ENCODE measurements around the gene VSIG4.
A peak's percentile ranks its signal among the peaks of the same experiment; 100 is the strongest.

The VSIG4 gene

DNA sequence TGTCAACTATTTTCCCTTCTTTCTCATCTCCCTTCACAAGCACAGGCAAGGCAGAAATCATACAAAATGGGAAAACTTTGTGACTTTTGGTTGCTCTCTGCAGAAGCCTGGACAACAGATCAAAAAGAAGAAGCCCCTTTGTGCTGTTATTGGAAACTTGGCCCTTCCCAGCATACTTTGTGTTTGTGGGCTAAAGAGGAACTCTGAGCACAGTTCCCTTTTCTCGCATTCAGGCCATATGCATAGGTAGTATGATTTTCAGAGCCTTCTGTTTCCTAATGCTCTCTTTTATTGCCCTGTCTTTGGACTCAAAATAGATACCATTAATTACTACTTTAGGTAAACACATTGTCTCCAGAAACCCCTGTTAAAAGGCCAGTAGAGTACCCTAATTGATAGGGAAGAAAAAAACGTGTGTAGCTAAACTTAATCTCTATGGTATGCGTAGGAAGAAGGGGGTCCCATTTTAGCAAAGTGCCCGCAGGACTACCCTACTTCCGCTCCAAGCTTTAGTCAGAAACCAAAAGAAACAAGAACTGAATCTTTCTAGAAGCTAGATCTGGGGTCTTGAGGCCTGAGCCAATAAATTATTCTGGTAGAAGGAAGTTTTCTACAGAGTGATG, 26.6 kb downstream of the VSIG4 start:
- no peak for DNase-seq (ENCODE audit: low read depth, low spot score)
- no peak overlapping the region for H3K4me3 ChIP-seq (ENCODE audit: low read length)

DNA sequence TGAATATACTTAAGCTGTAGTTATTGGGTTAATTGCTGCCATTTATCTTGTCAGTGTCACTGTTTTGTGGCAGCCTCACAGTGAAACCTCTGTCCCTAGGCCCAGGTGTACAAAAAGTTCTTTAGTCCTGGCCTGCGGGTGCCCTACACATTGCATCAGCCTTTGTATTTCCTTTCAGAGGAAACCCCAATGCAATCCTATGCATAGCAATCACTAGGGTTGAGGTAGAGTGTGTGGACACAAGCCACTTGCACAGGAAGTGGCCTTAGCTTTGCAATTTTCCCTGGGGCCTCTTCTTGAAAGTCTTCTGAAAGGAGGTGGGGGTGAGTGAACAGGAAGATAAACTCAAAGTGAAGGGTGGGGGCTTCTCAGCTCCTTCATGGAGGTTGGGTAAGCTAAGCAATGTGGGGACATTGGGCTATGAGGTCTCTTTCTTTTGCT, 27.8 kb downstream of the VSIG4 start:
- no peak overlapping the region for H3K4me3 ChIP-seq (ENCODE audit: low read length)
- DNase-seq (ENCODE audit: low read depth, low spot score): peak; percentile 94

DNA sequence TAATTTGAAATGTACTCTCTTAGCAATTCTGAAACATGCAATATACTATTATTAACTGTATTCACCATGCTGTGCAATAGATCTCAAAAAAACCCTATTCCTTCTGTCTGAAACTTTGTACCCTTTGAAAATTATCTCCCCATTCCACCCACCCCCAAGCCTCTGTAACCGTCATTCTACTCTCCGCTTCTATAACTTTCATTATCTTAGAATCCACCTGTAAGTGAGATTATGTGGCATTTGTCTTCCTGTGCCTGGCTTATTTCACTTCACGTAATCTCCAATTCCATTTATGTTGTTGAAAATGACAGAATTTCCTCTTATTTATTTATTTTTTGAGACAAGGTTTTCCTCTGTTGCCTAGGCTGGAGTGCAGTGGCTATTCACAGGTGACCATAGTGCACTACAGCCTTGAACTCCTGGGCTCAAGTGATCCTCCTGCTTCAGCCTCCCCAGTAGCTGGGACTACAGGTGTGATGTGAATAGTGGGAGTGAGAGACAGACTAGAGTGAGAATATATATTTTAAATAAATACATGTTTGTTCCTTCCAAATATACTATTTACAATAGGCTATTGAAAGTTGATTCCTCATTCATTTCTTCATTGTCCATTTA, 30.5 kb downstream of the VSIG4 start:
- no peak overlapping the region; the same call in 1 of the 2 replicates for H3K4me3 ChIP-seq (ENCODE audit: low read length)
- peak; percentile 87 for DNase-seq (ENCODE audit: low read depth, low spot score)

DNA sequence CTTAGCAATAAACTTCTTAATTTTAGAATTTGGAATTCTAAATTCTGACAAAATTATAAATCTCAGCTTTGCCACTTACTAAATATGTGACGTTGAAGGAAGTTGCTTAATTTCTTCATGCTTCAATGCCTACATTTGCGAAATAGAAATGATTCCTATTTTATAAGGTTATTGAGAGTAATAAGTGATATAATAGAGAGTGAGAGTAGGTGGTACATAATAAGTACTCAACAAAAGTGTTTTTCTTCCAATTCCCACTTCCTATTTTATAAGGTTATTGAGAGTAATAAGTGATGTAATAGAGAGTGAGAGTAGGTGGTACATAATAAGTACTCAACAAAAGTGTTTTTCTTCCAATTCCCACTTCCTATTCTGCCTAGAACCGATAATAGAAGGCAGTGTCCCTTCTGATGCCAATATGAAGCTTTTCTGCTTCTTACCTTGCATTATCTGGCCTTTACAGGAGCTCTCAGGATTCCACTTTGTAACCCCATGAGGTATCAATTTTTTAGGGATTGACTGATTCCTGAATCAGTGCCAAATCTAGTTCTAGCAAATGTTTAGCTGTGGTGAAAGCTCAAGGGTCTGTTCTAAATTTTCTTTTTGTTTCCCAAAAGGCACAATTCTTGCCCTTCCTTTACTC, 31.4 kb downstream of the VSIG4 start:
- H3K4me3 ChIP-seq (ENCODE audit: low read length): no peak overlapping the region
- DNase-seq (ENCODE audit: low read depth, low spot score): no peak

DNA sequence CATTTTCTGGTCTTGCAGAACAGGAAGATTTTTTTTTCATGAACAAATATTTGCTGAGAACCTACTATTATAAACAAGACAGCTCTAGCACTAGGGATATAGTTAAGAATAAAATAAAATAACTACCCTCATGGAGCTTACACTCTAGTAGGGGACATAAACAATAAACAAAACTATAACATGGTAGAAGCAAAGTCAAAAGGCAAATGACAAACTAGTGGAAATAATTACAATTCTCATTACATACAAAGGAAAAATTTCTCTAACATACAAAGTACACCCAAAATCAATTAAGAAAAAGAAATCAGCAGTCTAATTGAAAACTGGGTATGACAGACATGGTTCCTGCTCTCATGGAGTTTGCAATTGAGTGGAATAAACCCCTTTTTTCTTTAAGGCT, 32.0 kb downstream of the VSIG4 start:
- H3K4me3 ChIP-seq (ENCODE audit: low read length): no peak overlapping the region

DNA sequence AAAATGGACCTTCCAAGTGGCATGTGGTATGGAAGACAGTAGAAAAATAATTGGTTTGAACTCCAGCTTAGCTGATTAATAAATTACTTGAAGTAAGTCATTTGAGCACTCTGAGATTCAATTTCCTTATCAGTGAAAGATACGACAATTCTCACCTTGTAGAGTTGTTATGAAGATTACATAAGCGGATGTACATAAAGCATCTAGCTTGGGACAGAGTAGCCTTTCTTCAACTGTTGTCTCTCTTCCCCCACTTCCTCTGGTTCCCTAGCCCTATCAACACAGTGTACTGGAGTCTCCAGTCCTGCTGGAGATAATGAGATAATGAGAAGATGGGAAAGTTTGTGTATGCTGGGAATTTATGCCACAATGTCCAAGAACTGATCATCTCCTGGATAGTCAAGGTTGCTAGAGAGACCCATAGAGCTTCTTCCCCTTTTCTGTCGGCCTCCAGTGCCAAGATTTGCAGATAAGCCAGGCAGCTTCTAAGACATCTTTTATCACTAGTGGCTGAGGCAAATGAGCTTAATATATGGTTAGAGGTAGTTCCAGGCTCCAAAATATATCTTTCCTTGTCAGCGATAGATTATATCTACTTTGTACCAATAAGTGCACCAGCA, 33.9 kb downstream of the VSIG4 start:
- no peak for DNase-seq (ENCODE audit: low read depth, low spot score)
- peak overlapping the region; percentile 27 for H3K4me3 ChIP-seq (ENCODE audit: low read length)

More for the DNA sequence above, 32.0 kb downstream of the VSIG4 start:
- no peak for DNase-seq (ENCODE audit: low read depth, low spot score)

DNA sequence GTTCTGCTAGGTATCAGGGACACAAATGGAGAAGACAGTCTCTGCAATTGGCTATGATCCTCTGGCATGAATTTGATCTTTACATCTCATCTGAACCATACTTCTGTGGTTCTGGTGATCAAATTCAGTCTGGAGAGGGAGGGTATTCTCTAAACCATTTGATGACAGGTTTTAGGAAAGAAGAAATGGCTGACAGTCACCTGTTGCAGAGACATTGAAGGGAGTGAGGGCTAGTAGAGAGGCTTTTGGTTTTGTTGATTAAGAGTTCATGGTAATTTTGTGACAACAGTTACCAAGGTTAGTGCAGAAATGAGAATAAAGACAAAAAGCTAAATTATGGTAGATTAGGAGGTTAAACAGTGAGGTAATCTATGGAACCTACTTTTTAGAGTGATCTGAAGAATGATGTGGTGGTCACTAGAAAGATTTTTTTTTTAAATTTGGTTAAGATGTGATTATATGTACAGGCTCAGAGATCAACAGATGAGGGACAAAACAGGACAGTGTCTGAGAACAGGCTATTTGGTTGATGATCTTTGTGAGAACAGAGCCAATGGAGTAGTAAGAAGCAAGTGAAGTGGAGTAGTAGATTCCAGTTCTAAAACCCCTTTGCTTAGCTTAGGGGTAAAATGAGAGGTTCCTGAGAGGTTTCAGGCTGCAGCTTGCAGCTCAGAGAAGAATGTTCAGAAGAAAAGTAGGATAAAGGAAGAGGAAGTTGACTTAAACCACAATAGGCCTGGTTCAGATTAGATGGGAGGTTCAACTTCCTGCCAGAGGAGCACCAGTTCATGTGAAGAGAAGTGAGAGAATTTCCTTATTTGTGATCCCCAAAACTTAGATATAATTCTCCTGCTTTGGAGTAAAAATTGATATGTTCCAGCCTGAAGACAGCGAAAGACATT, 34.7 kb downstream of the VSIG4 start:
- peak overlapping the region; percentile 27 for H3K4me3 ChIP-seq (ENCODE audit: low read length)
- DNase-seq (ENCODE audit: low read depth, low spot score): peak; percentile 88

DNA sequence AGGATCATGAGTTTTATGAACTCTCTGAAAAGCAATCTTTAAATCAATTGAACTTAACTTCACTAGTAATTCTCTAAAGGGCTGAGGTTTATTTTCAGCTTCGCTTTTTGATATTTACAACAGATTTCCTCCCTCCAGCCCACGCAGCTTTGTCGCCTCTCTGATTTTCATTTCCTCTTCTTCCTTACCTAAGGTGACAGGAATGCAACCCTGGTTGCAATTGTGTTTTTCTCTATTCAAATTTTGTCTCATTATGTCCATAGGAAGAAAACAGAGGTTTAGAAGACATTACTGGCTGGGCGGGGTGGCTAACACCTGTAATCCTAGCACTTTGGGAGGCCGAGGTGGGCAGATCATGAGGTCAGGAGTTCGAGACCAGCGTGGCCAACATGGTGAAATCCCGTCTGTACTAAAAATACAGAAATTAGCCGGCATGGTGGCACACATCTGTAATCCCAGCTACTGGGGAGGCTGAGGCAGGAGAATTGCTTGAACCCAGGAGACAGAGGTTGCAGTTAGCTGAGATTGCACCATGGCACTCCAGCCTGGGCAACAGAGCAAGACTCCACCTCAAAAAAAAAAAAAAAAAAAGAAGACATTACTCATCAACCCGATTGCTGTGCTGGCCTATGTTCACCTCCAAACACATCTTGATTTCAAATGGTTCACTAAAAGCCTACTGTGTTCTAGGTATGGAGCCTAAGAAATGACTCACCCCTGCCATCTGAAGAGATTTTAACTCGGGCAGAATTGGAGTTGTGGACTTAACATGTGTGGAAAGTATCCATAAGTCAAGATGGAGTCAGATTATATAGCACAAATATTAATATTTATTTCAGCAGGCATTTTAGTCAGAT, 36.8 kb downstream of the VSIG4 start:
- no peak for DNase-seq (ENCODE audit: low read depth, low spot score)
- no peak overlapping the region for H3K4me3 ChIP-seq (ENCODE audit: low read length)

DNA sequence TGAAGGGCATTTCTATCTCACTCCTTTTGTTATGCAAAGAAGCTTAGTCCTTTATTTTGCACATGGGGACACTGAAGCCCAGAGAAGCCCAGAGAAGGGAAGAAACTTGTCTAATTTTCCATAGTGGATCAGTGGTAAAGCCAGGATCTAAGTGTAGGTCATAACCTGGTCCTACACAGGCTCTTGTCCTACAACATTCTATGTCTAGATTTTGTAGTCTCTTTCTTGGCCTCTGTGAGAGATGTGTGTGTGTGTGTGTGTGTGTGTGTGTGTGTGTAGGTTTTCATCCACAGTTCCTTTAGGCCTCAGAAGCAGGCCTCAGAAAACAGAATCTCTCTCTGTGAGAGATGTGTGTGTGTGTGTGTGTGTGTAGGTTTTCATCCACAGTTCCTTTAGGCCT, 38.3 kb downstream of the VSIG4 start:
- DNase-seq (ENCODE audit: low read depth, low spot score): no peak
- H3K4me3 ChIP-seq (ENCODE audit: low read length): no peak overlapping the region

DNA sequence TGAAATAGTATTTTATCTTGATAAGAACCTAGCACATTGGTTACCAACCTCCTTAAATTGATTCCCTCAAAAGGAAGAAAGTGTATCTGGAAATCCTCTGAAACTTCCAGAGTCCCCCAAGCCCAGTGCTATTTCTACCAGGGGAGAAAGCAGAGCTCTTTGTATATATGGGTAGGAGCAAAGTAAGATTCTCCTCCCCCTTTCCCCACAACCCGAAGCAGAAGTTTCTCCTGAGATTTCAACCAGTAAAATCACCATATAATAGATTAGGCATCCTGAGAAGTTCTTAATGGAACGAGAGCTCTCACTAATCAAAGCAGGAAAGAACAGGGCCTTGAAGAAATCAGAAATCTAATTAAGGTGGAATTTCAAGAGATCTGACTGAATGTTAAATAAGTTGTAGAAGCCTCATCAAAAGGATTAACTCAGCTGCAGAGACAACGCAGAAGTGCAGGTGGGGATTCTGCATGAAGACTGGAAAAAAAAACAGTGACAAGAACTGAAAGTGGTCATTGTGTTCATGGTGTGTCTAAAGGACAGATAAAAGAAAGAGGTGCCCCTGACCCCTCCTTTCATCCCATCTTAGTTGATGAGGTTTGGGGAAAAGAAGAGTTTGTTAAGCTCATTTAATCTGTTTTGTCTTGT, 39.1 kb downstream of the VSIG4 start:
- peak; percentile 73 for DNase-seq (ENCODE audit: low read depth, low spot score)
- no peak overlapping the region; the same call in 1 of the 2 replicates for H3K4me3 ChIP-seq (ENCODE audit: low read length)

DNA sequence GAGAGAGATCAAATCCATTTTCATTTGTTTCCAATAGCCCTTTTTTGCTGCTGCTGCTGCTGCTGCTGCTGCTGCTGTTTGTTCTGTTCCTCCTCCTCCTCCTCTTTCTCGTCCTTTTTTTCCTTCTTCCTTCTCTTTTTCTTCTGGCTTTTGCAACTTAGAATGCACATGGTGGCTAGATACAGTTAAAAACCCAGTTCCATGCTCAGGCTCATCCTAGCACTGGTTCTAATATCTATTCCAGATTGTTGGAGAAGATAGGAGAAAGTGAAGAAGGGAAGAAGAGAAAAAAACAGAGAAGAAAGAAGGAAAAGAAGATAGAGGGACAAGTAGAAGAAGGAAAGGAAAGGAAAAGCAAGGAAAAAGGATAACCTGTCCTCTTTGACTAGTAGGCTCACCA, 39.7 kb downstream of the VSIG4 start:
- DNase-seq (ENCODE audit: low read depth, low spot score): no peak
- H3K4me3 ChIP-seq (ENCODE audit: low read length): no peak overlapping the region

DNA sequence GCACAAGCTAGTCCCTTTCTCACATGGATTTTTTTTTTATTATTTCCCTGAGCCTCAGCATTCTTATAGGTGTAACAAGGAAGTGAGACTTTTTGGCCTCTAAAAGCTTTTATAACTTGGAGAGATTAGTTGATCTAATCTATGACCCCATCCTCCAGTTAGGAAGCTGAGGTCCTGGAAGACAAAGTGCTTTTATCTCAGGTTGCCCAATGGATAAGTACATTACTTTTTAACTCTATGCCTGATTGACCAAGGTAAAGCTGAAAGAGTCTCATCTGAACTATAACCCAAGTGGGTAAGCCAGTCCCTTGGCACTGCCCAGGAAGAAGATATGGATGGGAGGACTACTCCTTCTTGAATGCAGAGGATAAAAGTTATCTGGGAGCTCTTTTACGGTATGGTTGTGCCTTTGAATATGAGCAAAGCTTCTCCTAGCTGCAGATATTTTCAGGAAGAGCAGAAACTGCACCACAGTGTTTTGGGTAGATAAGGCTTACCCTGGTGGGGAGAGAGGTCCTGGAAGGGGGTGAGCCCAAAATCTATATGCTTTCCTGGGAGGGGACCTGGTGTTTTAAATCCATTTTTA, 40.2 kb downstream of the VSIG4 start:
- H3K4me3 ChIP-seq (ENCODE audit: low read length): no peak overlapping the region
- no peak for DNase-seq (ENCODE audit: low read depth, low spot score)

DNA sequence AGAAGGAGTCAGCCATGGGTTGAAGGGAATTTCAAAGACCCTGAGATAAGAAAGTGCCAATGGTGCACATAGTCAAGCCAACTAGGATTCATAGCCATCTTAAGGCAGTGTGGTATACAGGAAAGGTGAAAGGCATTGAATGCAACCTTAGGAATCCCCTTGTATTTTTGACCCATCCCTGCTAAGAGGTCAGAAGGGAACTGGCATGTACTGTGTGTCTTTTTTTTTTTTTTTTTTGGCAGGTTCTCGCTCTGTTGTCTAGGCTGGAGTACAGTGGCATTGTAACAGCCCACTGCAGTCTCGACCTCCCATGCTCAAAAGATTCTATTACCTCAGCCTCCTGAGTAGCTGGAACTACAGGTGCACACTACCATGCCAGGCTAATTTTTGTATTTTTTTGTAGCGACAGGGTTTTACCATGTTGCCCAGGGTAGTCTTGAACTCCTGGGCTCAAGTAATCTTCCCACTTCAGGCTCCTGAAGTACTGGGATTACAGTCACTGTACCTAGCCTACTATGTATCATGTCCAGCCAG, 40.8 kb downstream of the VSIG4 start:
- no peak for DNase-seq (ENCODE audit: low read depth, low spot score)
- no peak overlapping the region for H3K4me3 ChIP-seq (ENCODE audit: low read length)

DNA sequence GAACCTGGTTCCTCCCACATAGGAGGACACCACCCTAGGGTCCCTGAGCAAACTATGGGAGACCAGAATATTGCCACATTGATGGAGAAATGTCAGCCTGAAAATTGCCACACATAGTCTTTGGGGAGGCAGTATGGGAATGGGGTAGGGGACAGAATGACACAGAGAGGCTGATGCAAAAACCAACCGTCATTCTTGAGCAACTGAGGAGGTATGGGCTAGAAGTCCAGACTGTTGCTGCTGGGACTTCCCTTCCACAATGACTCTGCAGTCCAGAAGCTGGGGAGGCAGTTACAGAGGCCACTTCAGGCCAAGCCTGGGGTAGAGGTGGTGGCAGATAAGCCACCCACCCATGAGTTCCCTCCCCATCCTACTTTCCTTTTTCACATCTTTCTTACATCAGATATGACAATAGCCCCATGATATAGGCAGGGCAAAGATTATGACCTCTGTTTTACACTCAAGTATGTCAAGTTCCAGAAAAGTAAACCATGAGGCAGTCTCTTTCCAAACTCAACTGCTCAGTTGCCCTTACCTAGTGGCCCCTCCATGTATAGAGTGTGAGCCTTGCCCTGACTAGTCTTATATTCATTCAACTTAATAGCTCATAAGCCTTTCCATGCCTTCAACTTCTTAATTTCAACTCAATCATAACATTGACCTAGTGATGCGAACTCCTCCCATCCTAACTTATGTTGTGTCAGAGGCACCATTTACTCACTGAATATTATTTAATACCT, 41.7 kb downstream of the VSIG4 start:
- no peak for DNase-seq (ENCODE audit: low read depth, low spot score)
- no peak overlapping the region for H3K4me3 ChIP-seq (ENCODE audit: low read length)

DNA sequence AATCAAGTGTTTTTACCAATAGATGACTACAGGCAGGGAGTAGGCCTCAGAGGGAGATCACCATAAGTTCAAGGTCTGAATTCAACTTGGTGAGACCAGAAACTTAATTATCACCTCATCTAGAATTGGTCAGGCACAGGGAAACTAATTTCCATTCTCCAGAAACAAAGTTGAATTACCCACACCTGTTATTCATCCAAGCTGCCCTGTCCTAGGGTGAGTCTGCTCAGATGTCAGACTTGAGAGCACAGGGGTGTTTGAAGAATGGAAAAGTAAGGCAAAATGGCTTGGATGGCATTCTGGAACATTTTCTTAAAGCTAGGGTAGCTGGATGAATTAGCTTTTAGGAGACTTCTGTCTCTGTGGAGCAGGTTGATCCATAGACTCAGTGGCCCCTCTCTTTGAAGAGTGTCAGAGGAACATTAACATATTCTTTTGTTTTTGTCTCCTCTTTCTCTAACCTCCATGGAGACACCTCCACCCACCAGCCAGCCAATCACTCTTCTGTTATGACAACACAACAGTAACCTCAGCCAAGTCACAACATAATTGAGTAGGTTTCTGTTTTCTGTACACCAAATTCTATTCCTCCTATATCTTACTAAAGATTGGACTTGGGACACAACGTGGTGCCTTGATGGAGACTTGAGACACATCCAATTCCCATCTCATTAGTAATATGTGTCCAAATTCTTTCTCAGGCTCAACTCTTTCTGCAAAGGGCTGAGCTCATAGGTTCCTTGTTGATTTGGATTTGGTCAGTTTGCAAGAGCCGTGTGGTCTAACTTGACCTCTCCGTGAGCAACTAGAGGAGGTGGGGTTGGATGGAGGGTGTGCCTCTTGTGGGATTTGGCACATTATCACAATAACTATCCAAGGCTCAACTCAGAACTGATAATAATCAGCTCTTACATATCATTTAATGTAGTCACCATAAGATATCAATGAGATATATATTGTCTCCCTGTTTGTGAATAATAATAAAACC, 45.1 kb downstream of the VSIG4 start:
- DNase-seq (ENCODE audit: low read depth, low spot score): no peak
- H3K4me3 ChIP-seq (ENCODE audit: low read length): no peak overlapping the region
